ENCODE data around the gene PDE4D.

DNA sequence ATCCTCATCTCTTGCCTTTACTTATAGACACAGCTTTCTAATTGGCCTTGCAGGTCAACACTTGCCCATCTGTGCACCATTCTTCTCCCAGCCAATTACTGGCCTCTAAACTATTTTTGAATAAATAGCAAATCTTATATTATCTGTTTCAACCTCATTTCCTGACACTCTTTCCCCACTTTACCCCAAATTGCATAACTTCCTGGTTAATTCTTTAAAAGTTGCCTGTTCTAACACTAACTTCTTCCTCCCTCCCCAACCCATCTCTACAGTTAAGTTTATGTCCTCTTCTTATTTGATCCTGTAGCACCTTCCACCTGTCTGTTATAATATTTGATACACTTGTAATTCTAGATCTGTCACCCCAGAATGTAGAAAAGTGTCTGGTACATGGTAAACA, 372.1 kb downstream of the PDE4D start:
- no peak for TF ChIP-seq ELF4 (CRISPR knock-in tag; IDR thresholded peaks at IDR 0.05; ENCODE audit: low read depth)
- TF ChIP-seq, protein P1, sequence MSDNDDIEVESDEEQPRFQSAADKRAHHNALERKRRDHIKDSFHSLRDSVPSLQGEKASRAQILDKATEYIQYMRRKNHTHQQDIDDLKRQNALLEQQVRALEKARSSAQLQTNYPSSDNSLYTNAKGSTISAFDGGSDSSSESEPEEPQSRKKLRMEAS (CRISPR knock-in tag; IDR thresholded peaks at IDR 0.05) = no peak
- TF ChIP-seq, protein P2, sequence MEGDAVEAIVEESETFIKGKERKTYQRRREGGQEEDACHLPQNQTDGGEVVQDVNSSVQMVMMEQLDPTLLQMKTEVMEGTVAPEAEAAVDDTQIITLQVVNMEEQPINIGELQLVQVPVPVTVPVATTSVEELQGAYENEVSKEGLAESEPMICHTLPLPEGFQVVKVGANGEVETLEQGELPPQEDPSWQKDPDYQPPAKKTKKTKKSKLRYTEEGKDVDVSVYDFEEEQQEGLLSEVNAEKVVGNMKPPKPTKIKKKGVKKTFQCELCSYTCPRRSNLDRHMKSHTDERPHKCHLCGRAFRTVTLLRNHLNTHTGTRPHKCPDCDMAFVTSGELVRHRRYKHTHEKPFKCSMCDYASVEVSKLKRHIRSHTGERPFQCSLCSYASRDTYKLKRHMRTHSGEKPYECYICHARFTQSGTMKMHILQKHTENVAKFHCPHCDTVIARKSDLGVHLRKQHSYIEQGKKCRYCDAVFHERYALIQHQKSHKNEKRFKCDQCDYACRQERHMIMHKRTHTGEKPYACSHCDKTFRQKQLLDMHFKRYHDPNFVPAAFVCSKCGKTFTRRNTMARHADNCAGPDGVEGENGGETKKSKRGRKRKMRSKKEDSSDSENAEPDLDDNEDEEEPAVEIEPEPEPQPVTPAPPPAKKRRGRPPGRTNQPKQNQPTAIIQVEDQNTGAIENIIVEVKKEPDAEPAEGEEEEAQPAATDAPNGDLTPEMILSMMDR (IDR thresholded peaks at IDR 0.05) = no peak
- TF ChIP-seq, protein P3, sequence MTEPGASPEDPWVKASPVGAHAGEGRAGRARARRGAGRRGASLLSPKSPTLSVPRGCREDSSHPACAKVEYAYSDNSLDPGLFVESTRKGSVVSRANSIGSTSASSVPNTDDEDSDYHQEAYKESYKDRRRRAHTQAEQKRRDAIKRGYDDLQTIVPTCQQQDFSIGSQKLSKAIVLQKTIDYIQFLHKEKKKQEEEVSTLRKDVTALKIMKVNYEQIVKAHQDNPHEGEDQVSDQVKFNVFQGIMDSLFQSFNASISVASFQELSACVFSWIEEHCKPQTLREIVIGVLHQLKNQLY (CRISPR knock-in tag; IDR thresholded peaks at IDR 0.05) = no peak
